Caco-2 (cell line): ENCODE results near the gene SLCO2A1. TPM values are rescaled to one million over a fixed set of nuclear protein-coding genes. Genes with fewer than 3 reads are reported as not detected.

ENCODE experiments used
- BruUV-seq: library from RNA; stranded (reverse); fragments of 400-500 nt; replicated peaks from 2 replicates; lab custom pipeline; 2021; lab: Mats Ljungman, UMichigan
- CTCF ChIA-PET: fragments of 300-600 bp; sonication (Branson Sonifier 250); formaldehyde crosslinking; loops from one replicate; lab custom pipeline; 2022; ENCODE audit warnings: antibody characterized with exemption; lab: Charles Lee
- POLR2A ChIA-PET: fragments of 300-600 bp; sonication (Branson Sonifier 250); formaldehyde crosslinking; loops from one replicate; lab custom pipeline; 2022; ENCODE audit warnings: antibody characterized with exemption; lab: Charles Lee
- DNase-seq, 2 experiments: peaks; one replicate each; pipeline versions ENCODE4 v3.0.0 to v3.0.0-alpha.2; 2020 to 2022
- H3K27me3 ChIP-seq: replicated peaks from 2 replicates; pipeline ENCODE4 v1.6.0; 2011; ENCODE audit warnings: low read length; ENCODE audit not compliant: control insufficient read depth, insufficient read depth
- H3K36me3 ChIP-seq: 2 replicates; pipeline ENCODE4 v1.5.1; 2011; ENCODE audit warnings: low read length; ENCODE audit not compliant: control insufficient read depth, insufficient read depth
- H3K4me1 ChIP-seq: fragments of 250-450 bp; sonication (Bioruptor Pico); 2 replicates; pipeline ENCODE4 v1.5.1; 2020; ENCODE audit warnings: mild to moderate bottlenecking
- H3K4me3 ChIP-seq: 2 replicates; pipeline ENCODE4 v1.5.1; 2011; ENCODE audit warnings: low read depth, mild to moderate bottlenecking, control low read depth, low read length
- H3K9me3 ChIP-seq: fragments of 250-450 bp; sonication (Bioruptor Pico); 2 replicates; pipeline ENCODE4 v1.5.1; 2020; ENCODE audit warnings: mild to moderate bottlenecking, moderate library complexity
- H3K27ac Mint-ChIP-seq: one replicate; pipeline ENCODE4 v1.8.0; 2022; ENCODE audit warnings: mixed read lengths; ENCODE audit not compliant: unreplicated experiment
- H3K27me3 Mint-ChIP-seq: one replicate; pipeline ENCODE4 v1.8.0; 2022; ENCODE audit warnings: mixed read lengths; ENCODE audit not compliant: insufficient read depth, unreplicated experiment
- H3K36me3 Mint-ChIP-seq: one replicate; pipeline ENCODE4 v1.8.0; 2022; ENCODE audit warnings: mild to moderate bottlenecking, mixed read lengths; ENCODE audit not compliant: insufficient read depth, unreplicated experiment
- H3K4me1 Mint-ChIP-seq: one replicate; pipeline ENCODE4 v1.8.0; 2022; ENCODE audit warnings: low read depth, mixed read lengths; ENCODE audit not compliant: unreplicated experiment
- H3K4me3 Mint-ChIP-seq: one replicate; pipeline ENCODE4 v1.8.0; 2022; ENCODE audit warnings: mild to moderate bottlenecking, moderate library complexity, mixed read lengths; ENCODE audit not compliant: unreplicated experiment
- H3K9me3 Mint-ChIP-seq: one replicate; pipeline ENCODE4 v1.8.0; 2022; ENCODE audit warnings: mixed read lengths; ENCODE audit not compliant: unreplicated experiment
- intact Hi-C: fragments of 100-400 bp; cut with micrococcal nuclease; formaldehyde crosslinking; loops from one replicate; pipeline ENCODE4 v1.10.0; 2022; ENCODE audit not compliant: unreplicated experiment
- total RNA-seq: library from RNA; stranded (reverse); gene quantifications from 2 replicates; pipeline ENCODE4 v1.2.3, GENCODE V29; 2022
- TF ChIP-seq, protein P1 (sequence below), 2 experiments: fragments of 200-600 bp in 1 of 2; IDR thresholded peaks; 1 replicate in 1 of 2; 2 replicates in 1 of 2; pipeline versions ENCODE4 v1.5.1 to v1.8.0; 2011 to 2022; ENCODE audit warnings: antibody characterized with exemption in 1 of 2, control low read depth in 1 of 2, inconsistent platforms in 1 of 2, low read depth in 1 of 2, low read length in 1 of 2, mild to moderate bottlenecking in 1 of 2, moderate library complexity in 1 of 2; ENCODE audit not compliant: insufficient read depth in 1 of 2, severe bottlenecking in 1 of 2, unreplicated experiment in 1 of 2

SLCO2A1 gene
- total RNA-seq, 1 experiment from 2014 or later, result 2.5 TPM

- ChIA-PET POLR2A (no interaction called here), CTCF (no interaction called here)
- Mint-ChIP-seq H3K27ac (no peak overlapping the region), H3K4me1 (peaks cover 16% of the 10 kb centered on the region), H3K4me3 (no peak overlapping the region), H3K9me3 (no peaks in the 10 kb centered on the region), H3K36me3 (no peaks in the 10 kb centered on the region), H3K27me3 (no peaks in the 10 kb centered on the region)
- no peaks in the 10 kb centered on the region for H3K27me3 ChIP-seq
- BruUV-seq, result no TSS peak
- intact Hi-C loops, result no loop called here
- no peak for DNase-seq
- TF ChIP-seq, protein P1, sequence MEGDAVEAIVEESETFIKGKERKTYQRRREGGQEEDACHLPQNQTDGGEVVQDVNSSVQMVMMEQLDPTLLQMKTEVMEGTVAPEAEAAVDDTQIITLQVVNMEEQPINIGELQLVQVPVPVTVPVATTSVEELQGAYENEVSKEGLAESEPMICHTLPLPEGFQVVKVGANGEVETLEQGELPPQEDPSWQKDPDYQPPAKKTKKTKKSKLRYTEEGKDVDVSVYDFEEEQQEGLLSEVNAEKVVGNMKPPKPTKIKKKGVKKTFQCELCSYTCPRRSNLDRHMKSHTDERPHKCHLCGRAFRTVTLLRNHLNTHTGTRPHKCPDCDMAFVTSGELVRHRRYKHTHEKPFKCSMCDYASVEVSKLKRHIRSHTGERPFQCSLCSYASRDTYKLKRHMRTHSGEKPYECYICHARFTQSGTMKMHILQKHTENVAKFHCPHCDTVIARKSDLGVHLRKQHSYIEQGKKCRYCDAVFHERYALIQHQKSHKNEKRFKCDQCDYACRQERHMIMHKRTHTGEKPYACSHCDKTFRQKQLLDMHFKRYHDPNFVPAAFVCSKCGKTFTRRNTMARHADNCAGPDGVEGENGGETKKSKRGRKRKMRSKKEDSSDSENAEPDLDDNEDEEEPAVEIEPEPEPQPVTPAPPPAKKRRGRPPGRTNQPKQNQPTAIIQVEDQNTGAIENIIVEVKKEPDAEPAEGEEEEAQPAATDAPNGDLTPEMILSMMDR (IDR thresholded peaks at IDR 0.05; ENCODE audit: insufficient read depth in 1 of 2, low read depth in 1 of 2, low read length in 1 of 2, severe bottlenecking in 1 of 2, unreplicated experiment in 1 of 2), result no peak
- H3K4me3 ChIP-seq, result no peak overlapping the region
- H3K36me3 ChIP-seq, result no peaks in the 10 kb centered on the region
- H3K9me3 ChIP-seq, result no peaks in the 10 kb centered on the region
- H3K4me1 ChIP-seq, result peaks cover 18% of the 10 kb centered on the region
These were observed 36.4 kb upstream of the SLCO2A1 start for GRCh38 chr3:134066158-134066541.

GRCh38 chr3:134065252-134066157 lies 35.8 kb upstream of the SLCO2A1 start:
- TF ChIP-seq, protein P1 (IDR thresholded peaks at IDR 0.05; ENCODE audit: insufficient read depth in 1 of 2, low read depth in 1 of 2, low read length in 1 of 2, severe bottlenecking in 1 of 2, unreplicated experiment in 1 of 2), result no peak
- Histone ChIP-seq H3K27me3 (no peaks in the 10 kb centered on the region), H3K4me1 (peaks cover 24% of the 10 kb centered on the region), H3K4me3 (no peak overlapping the region), H3K9me3 (no peaks in the 10 kb centered on the region), H3K36me3 (no peaks in the 10 kb centered on the region)
- intact Hi-C loops, result no loop called here
- H3K36me3 Mint-ChIP-seq, result no peaks in the 10 kb centered on the region
- ChIA-PET POLR2A (no interaction called here), CTCF (no interaction called here)
- peaks cover 19% of the 10 kb centered on the region for H3K4me1 Mint-ChIP-seq
- BruUV-seq, result no TSS peak
- H3K4me3 Mint-ChIP-seq, result no peak overlapping the region
- H3K27ac Mint-ChIP-seq, result no peak overlapping the region
- no peaks in the 10 kb centered on the region for H3K9me3 Mint-ChIP-seq
- DNase-seq, result no peak
- no peaks in the 10 kb centered on the region for H3K27me3 Mint-ChIP-seq

- CTCF ChIA-PET, result no interaction called here
- Mint-ChIP-seq H3K36me3 (no peaks in the 10 kb centered on the region), H3K27ac (no peak overlapping the region), H3K27me3 (no peaks in the 10 kb centered on the region), H3K4me3 (no peak overlapping the region), H3K4me1 (peaks cover 19% of the 10 kb centered on the region), H3K9me3 (no peaks in the 10 kb centered on the region)
- no TSS peak for BruUV-seq
- H3K4me3 ChIP-seq, result no peak overlapping the region
- TF ChIP-seq, protein P1 (IDR thresholded peaks at IDR 0.05; ENCODE audit: insufficient read depth in 1 of 2, low read depth in 1 of 2, low read length in 1 of 2, severe bottlenecking in 1 of 2, unreplicated experiment in 1 of 2), result no peak
- peaks cover 37% of the 10 kb centered on the region for H3K4me1 ChIP-seq
- intact Hi-C loops, result no loop called here
- DNase-seq, result no peak
- POLR2A ChIA-PET, result no interaction called here
- no peaks in the 10 kb centered on the region for H3K36me3 ChIP-seq
- no peaks in the 10 kb centered on the region for H3K9me3 ChIP-seq
- H3K27me3 ChIP-seq, result no peaks in the 10 kb centered on the region
These were observed 34.4 kb upstream of the SLCO2A1 start for GRCh38 chr3:134064081-134064480.
